Smooth muscle cell (in vitro differentiated cells): ENCODE results near the gene CLDN20. TPM values are rescaled to one million over a fixed set of nuclear protein-coding genes. Genes with fewer than 3 reads are reported as not detected.
A peak's percentile ranks its signal among the peaks of the same experiment; 100 is the strongest.

Source experiments
- DNase-seq: peaks from one replicate; lab custom pipeline; 2025; ENCODE audit not compliant: unreplicated experiment; lab: John Stamatoyannopoulos, UW
- H2AFZ ChIP-seq: fragments of 200-600 bp; sonication (generic); 2 replicates; pipeline ENCODE4 v1.6.0; 2016; ENCODE audit warnings: antibody characterized with exemption, low read depth, mild to moderate bottlenecking
- H3F3A ChIP-seq: fragments of 200-600 bp; sonication (generic); 2 replicates; pipeline ENCODE4 v1.6.0; 2017; ENCODE audit warnings: antibody characterized with exemption, low read depth
- H3K27ac ChIP-seq: fragments of 200-600 bp; sonication (generic); 2 replicates; pipeline ENCODE4 v1.5.1; 2016; ENCODE audit warnings: low read depth, mild to moderate bottlenecking
- H3K27me3 ChIP-seq: fragments of 200-600 bp; sonication (generic); 2 replicates; pipeline ENCODE4 v1.6.1; 2016; ENCODE audit warnings: low read depth, mild to moderate bottlenecking
- H3K36me3 ChIP-seq: fragments of 200-600 bp; sonication (generic); 2 replicates; pipeline ENCODE4 v1.5.1; 2016; ENCODE audit warnings: low read depth
- H3K4me1 ChIP-seq: fragments of 200-600 bp; sonication (generic); 2 replicates; pipeline ENCODE4 v1.5.1; 2016; ENCODE audit warnings: low read depth
- H3K4me2 ChIP-seq: fragments of 200-600 bp; sonication (generic); 2 replicates; pipeline ENCODE4 v1.6.0; 2016; ENCODE audit warnings: mild to moderate bottlenecking
- H3K4me3 ChIP-seq: fragments of 200-600 bp; sonication (generic); 2 replicates; pipeline ENCODE4 v1.5.1; 2016; ENCODE audit warnings: mild to moderate bottlenecking
- H3K79me2 ChIP-seq: fragments of 200-600 bp; sonication (generic); 2 replicates; pipeline ENCODE4 v1.6.0; 2016; ENCODE audit warnings: low read depth, mild to moderate bottlenecking
- H3K9ac ChIP-seq: fragments of 200-600 bp; sonication (generic); 2 replicates; pipeline ENCODE4 v1.6.0; 2016; ENCODE audit warnings: low read depth
- H3K9me3 ChIP-seq: fragments of 200-600 bp; sonication (generic); replicated peaks from 2 replicates; pipeline ENCODE4 v1.5.1; 2016; ENCODE audit warnings: low read depth
- H4K20me1 ChIP-seq: fragments of 200-600 bp; sonication (generic); 2 replicates; pipeline ENCODE4 v1.6.0; 2016; ENCODE audit warnings: low read depth
- CTCF ChIP-seq: fragments of 200-600 bp; sonication (generic); IDR thresholded peaks from 2 replicates; pipeline ENCODE4 v1.5.1; 2017; ENCODE audit warnings: borderline replicate concordance, mild to moderate bottlenecking, antibody characterized with exemption; ENCODE audit not compliant: insufficient read depth, poor library complexity, severe bottlenecking
- WGBS: methylation state at CpG from one replicate; pipeline ENCODE4 v1.1.7; 2016; ENCODE audit warnings: low lambda C conversion rate; 5-methylcytosine and 5-hydroxymethylcytosine counted together
- polyA plus RNA-seq: library from polyadenylated mRNA; unstranded; fragments of >200 nt; fragmentation: Nextera tagmentation; extraction: Ambion mirVana; gene quantifications from 2 replicates; pipeline ENCODE4 v1.2.1, GENCODE V29; 2016
- total RNA-seq: library from RNA; depleted of rRNA; stranded (reverse); fragments of >200 nt; gene quantifications from 2 replicates; pipeline ENCODE4 v1.2.3, GENCODE V29; 2014

Gene CLDN20
- total and polyA plus RNA-seq, 2 experiments from 2014 or later, result not detected

DNA sequence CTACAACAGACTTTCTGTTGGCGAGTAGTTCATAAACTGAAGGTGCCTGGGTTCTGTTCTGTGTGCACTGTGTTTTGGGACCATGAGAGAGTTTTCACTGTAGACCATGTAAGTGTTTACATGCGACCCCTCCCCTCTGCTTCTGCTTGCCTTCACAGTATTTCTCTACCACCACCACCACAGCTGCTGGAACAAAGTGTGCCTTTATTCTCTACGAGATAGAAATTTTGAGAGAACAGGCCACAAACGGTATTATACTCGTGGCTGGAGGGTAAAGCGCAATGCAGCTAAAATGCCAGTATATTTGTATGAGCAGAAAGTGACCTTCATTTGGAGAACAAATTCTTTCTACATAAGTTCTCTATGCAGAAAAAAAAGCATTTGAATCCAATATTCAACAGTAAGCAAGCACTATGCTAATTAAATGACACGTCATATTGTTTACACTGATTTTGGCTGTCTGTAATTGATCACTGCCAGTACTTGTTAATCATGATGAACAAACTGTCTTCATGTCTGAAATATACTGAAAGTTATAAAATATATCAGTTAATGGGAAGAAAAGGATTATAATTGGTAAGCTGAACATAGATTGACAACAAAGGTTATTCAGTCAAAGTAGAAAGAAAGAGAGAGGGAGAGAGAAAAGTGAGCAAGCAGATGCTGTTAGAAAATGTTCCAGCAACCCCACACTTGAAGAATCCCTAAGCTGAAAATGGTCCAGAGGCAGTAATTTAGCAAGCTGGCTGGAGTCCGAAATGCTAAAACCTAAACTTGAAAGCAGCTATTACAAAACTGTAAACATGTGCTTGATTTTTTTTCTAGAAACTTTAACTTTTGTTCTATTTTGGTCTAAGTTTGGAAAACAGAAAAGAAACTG, 8.8 kb downstream of the CLDN20 start:
- Histone ChIP-seq H3K9me3 (no peaks in the 10 kb centered on the region), H3K9ac (no peak overlapping the region), H3F3A (peaks cover 30% of the 10 kb centered on the region), H3K36me3 (no peaks in the 10 kb centered on the region), H3K79me2 (peaks cover 4% of the 10 kb centered on the region), H3K4me3 (no peak overlapping the region), H3K27ac (peak overlapping the region; percentile 72), H3K27me3 (no peaks in the 10 kb centered on the region), H3K4me2 (peak overlapping the region; percentile 48), H3K4me1 (peaks cover 59% of the 10 kb centered on the region), H4K20me1 (no peaks in the 10 kb centered on the region), H2AFZ (no peak overlapping the region)
- 74% methylated on average over 8 of the region's 8 CpGs for WGBS
- no peak for TF ChIP-seq CTCF
- DNase-seq, result no peak

DNA sequence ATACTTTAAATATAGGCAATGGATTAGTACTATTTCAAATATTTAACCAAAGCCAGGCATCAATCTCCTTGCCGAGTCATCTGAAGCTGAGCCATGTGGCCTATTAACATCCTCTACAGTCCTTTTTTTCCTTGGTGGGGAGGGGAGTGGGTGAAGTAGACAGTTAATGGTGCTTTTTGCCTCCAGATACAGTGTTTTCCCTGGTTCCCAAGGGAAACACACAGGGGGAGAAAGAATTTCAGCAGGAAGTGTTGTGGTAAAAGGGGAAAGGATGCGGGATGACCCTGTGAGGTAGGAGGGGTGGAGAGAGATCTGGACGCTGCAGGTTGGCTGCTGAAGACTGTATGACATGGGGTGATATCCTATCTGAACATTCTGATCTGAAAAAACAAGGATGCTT, 9.6 kb downstream of the CLDN20 start:
- Histone ChIP-seq H3K4me1 (peaks cover 56% of the 10 kb centered on the region), H3K4me3 (no peak overlapping the region), H2AFZ (no peak overlapping the region), H3K9ac (no peak overlapping the region), H3F3A (peaks cover 30% of the 10 kb centered on the region), H4K20me1 (no peaks in the 10 kb centered on the region), H3K27me3 (no peaks in the 10 kb centered on the region), H3K27ac (peak overlapping the region; percentile 72), H3K79me2 (peaks cover 4% of the 10 kb centered on the region), H3K9me3 (no peaks in the 10 kb centered on the region), H3K4me2 (peak overlapping the region; percentile 48), H3K36me3 (no peaks in the 10 kb centered on the region)
- TF ChIP-seq CTCF, result no peak
- WGBS, result 7% methylated on average over 3 of the region's 3 CpGs
- no peak for DNase-seq

DNA sequence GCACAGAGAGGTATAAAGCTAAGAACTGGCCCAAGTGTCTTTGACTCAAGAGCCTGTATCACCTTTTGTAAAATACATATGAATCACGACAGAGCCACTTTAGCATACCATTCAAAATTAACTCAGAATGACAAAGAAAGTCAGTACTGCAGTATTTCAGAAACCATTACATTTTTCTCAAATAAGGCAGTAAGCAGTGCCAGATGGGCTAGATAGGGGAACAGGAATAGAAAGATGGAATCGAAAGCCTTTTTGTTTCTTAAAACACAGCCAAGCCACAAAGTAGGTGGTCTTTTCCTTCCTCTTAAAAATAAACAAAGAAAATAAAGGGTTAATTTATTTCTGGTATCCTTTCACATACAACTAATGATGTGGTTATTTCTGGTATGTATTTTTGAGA, 10.3 kb downstream of the CLDN20 start:
- peaks cover 30% of the 10 kb centered on the region for H3F3A ChIP-seq
- H4K20me1 ChIP-seq, result no peaks in the 10 kb centered on the region
- peak overlapping the region; percentile 3 for H3K4me2 ChIP-seq
- H3K9ac ChIP-seq, result peak overlapping the region; percentile 54
- H3K79me2 ChIP-seq, result peaks cover 4% of the 10 kb centered on the region
- H3K27ac ChIP-seq, result peak overlapping the region; percentile 66
- WGBS, result 33% methylated on average over 2 of the region's 2 CpGs
- H3K4me1 ChIP-seq, result peaks cover 52% of the 10 kb centered on the region
- no peaks in the 10 kb centered on the region for H3K9me3 ChIP-seq
- H2AFZ ChIP-seq, result no peak overlapping the region
- no peaks in the 10 kb centered on the region for H3K36me3 ChIP-seq
- H3K27me3 ChIP-seq, result no peaks in the 10 kb centered on the region
- TF ChIP-seq CTCF, result no peak
- no peak for DNase-seq
- no peak overlapping the region for H3K4me3 ChIP-seq
